Measurements from ENCODE around the gene TMEM106B. TPM values are rescaled to one million over a fixed set of nuclear protein-coding genes. Genes with fewer than 3 reads are reported as not detected.

Gene TMEM106B
- total and polyA plus RNA-seq, 2 experiments from 2014 or later = 20.1 to 42.8 TPM

- H3K27ac ChIP-seq (ENCODE audit: low read depth) = no peak overlapping the region
- H3K27me3 ChIP-seq (ENCODE audit: insufficient read depth) = no peaks in the 10 kb centered on the region
- Mint-ChIP-seq H3K27ac (no peak overlapping the region), H3K4me3 (no peak overlapping the region), H3K36me3 (ENCODE audit: low read depth) (no peaks in the 10 kb centered on the region), H3K9me3 (peaks cover 16% of the 10 kb centered on the region; the same call in 2 of the 3 replicates), H3K4me1 (no peaks in the 10 kb centered on the region), H3K27me3 (ENCODE audit: insufficient read depth, low read depth, poor library complexity) (no peaks in the 10 kb centered on the region)
- no peaks in the 10 kb centered on the region for H3K9me2 ChIP-seq (ENCODE audit: insufficient read depth)
- H3K4me2 ChIP-seq = no peak overlapping the region
- DNase-seq (ENCODE audit: low spot score) (no peak), ATAC-seq (no peak)
- H3K79me2 ChIP-seq (replicated peaks; ENCODE audit: insufficient read depth) = no peaks in the 10 kb centered on the region
- H4K20me1 ChIP-seq (replicated peaks; ENCODE audit: insufficient read depth) = no peaks in the 10 kb centered on the region
- no peaks in the 10 kb centered on the region for H3F3A ChIP-seq (replicated peaks; ENCODE audit: low read depth)
- H3K36me3 ChIP-seq (ENCODE audit: insufficient read depth) = no peaks in the 10 kb centered on the region
- H3K4me1 ChIP-seq (ENCODE audit: insufficient read depth) = no peaks in the 10 kb centered on the region
- H3K4me3 ChIP-seq = no peak overlapping the region
- peak overlapping the region; percentile 67; the same call in 1 of the 2 replicates for H2AFZ ChIP-seq
- TF ChIP-seq EZH2 (IDR thresholded peaks at IDR 0.05; ENCODE audit: low read depth, unreplicated experiment) (no peak), REST (IDR thresholded peaks at IDR 0.05; ENCODE audit: unreplicated experiment) (no peak), ZNF114 (CRISPR knock-in tag; IDR thresholded peaks at IDR 0.05) (no peak), ZNF462 (CRISPR knock-in tag; IDR thresholded peaks at IDR 0.05) (no peak), CREB1 (CRISPR knock-in tag; IDR thresholded peaks at IDR 0.05; ENCODE audit: low read depth) (no peak), JUNB (IDR thresholded peaks at IDR 0.05; ENCODE audit: unreplicated experiment) (no peak), NANOG (IDR thresholded peaks at IDR 0.05; ENCODE audit: borderline replicate concordance) (no peak), ZNF331 (CRISPR knock-in tag; IDR thresholded peaks at IDR 0.05; ENCODE audit: low read depth) (no peak), ETS1 (IDR thresholded peaks at IDR 0.05) (no peak), CTCF (conservative IDR thresholded peaks at IDR 0.05; ENCODE audit: low read depth in 2 of 2) (no peak)
Observed at GRCh38 chr7:12249706-12250105, 38.6 kb downstream of the TMEM106B start.

Measured in GM23338 (cell line).